Common myeloid progenitor, CD34-positive (primary cell): ENCODE data around the gene FAM118B.
A peak's percentile ranks its signal among the peaks of the same experiment; 100 is the strongest.

Experiments
- CTCF ChIA-PET: fragments of 350-600 bp; sonication (Branson Sonifier 250); formaldehyde crosslinking; loops from one replicate; lab custom pipeline; 2021; ENCODE audit warnings: antibody characterized with exemption; lab: Charles Lee
- POLR2A ChIA-PET: fragments of 350-600 bp; sonication (Branson Sonifier 250); formaldehyde crosslinking; loops from one replicate; lab custom pipeline; 2021; ENCODE audit warnings: antibody characterized with exemption; lab: Charles Lee
- DNase-seq, 3 donors: peaks; one replicate each; pipeline versions ENCODE4 v3.0.0 to v3.0.0-alpha.2; 2013
- H3K27ac ChIP-seq, 2 experiments: 1 replicate in 1 of 2; 2 replicates in 1 of 2; pipeline ENCODE4 v1.7.0; 2013; ENCODE audit warnings: inconsistent platforms in 2 of 2, low read length in 2 of 2, mild to moderate bottlenecking in 2 of 2, low read depth in 1 of 2, moderate library complexity in 1 of 2; ENCODE audit not compliant: severe bottlenecking in 2 of 2, insufficient read depth in 1 of 2, poor library complexity in 1 of 2
- H3K27me3 ChIP-seq, 5 experiments: replicated peaks in 2 of 5; 1 replicate in 3 of 5; 2 replicates in 2 of 5; pipeline versions ENCODE4 v1.6.1 to v1.7.0; 2013; ENCODE audit warnings: low read length in 4 of 5, mild to moderate bottlenecking in 2 of 5, moderate library complexity in 2 of 5, inconsistent platforms in 1 of 5; ENCODE audit not compliant: insufficient read depth in 5 of 5, control insufficient read depth in 4 of 5
- H3K36me3 ChIP-seq, 4 experiments: 1 replicate in 2 of 4; 2 replicates in 2 of 4; pipeline versions ENCODE4 v1.6.1 to v1.7.0; 2013; ENCODE audit warnings: low read length in 3 of 4, control low read depth in 1 of 4, mild to moderate bottlenecking in 1 of 4; ENCODE audit not compliant: control insufficient read depth in 4 of 4, insufficient read depth in 4 of 4
- H3K4me1 ChIP-seq, 4 experiments: 1 replicate in 3 of 4; 2 replicates in 1 of 4; pipeline versions ENCODE4 v1.6.1 to v1.7.1; 2013; ENCODE audit warnings: low read length in 3 of 4, mild to moderate bottlenecking in 3 of 4, control low read depth in 1 of 4, inconsistent platforms in 1 of 4, moderate library complexity in 1 of 4; ENCODE audit not compliant: control insufficient read depth in 4 of 4, insufficient read depth in 4 of 4; ENCODE audit errors: control extremely low read depth in 1 of 4
- H3K4me3 ChIP-seq, 7 experiments: 1 replicate in 4 of 7; 2 replicates in 3 of 7; pipeline versions ENCODE4 v1.5.1 to v1.7.0; 2013; ENCODE audit warnings: mild to moderate bottlenecking in 7 of 7, low read length in 6 of 7, moderate library complexity in 6 of 7, inconsistent platforms in 2 of 7, low read depth in 2 of 7, control low read depth in 1 of 7; ENCODE audit not compliant: insufficient read depth in 4 of 7, control insufficient read depth in 1 of 7; ENCODE audit errors: extremely low read depth in 1 of 7
- H3K9me3 ChIP-seq, 5 experiments: 1 replicate in 4 of 5; 2 replicates in 1 of 5; pipeline versions ENCODE4 v1.6.1 to v1.7.1; 2013; ENCODE audit warnings: low read length in 4 of 5, mild to moderate bottlenecking in 2 of 5, inconsistent platforms in 1 of 5, low read depth in 1 of 5, moderate library complexity in 1 of 5; ENCODE audit not compliant: control insufficient read depth in 4 of 5, insufficient read depth in 2 of 5; ENCODE audit errors: control extremely low read depth in 1 of 5
- WGBS: methylation state at CpG from one replicate; pipeline ENCODE4 v1.1.5; 2013; ENCODE audit not compliant: insufficient coverage; 5-methylcytosine and 5-hydroxymethylcytosine counted together

Gene FAM118B

GRCh38 chr11:126193038-126193478, 18.5 kb upstream of the FAM118B start:
- no peak for DNase-seq
- H3K27me3 ChIP-seq, result no peaks in the 10 kb centered on the region
- no peaks in the 10 kb centered on the region for H3K4me1 ChIP-seq
- H3K36me3 ChIP-seq, result peaks cover 14 to 70% (median 58%) of the 10 kb centered on the region in 4 experiments
- peaks cover 0 to 23% (median 12%) of the 10 kb centered on the region in 5 experiments for H3K9me3 ChIP-seq
- ChIA-PET CTCF (interaction anchor here (0.6 to 8.3 kb wide), 19 partner anchors 10 to 280 kb away, joined by 3 to 84 read pairs (median 4); no protein-coding TSS in a partner anchor), POLR2A (no interaction called here)
- H3K27ac ChIP-seq, result no peak overlapping the region
- no peak overlapping the region for H3K4me3 ChIP-seq
- WGBS, result 92% methylated on average over 16 of the region's 16 CpGs

DNA sequence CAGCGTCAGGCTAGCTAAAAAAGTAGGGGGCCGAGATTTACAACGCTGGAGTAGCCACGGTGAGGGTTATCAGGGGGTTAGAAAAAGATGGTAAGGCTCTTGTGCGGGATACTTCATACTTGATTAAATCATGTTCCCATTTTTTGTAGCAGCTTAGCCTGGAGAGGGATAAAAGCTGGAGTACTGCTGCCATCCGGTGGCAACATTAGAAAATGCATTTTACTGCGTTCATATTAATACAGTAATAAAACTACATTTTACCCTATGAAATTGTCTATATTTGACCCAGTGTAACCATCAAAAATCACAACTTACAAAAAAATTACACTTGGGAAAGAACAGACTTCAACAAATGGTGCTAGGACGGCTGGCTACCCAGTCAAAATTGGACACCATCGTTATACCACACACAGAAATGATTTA, 17.4 kb upstream of the FAM118B start:
- WGBS, result 57% methylated on average over 1 of the region's 9 CpGs
- H3K36me3 ChIP-seq, result peaks cover 14 to 77% (median 66%) of the 10 kb centered on the region in 4 experiments
- H3K4me3 ChIP-seq, result no peak overlapping the region
- peak; percentile 37 to 68 (median 55) for DNase-seq
- H3K27me3 ChIP-seq, result no peaks in the 10 kb centered on the region
- no peak overlapping the region for H3K27ac ChIP-seq
- H3K4me1 ChIP-seq, result no peaks in the 10 kb centered on the region
- ChIA-PET CTCF (interaction anchor here (0.8 to 8.3 kb wide), 17 partner anchors 9 to 298 kb away, joined by 3 to 84 read pairs (median 4); no protein-coding TSS in a partner anchor), POLR2A (no interaction called here)
- H3K9me3 ChIP-seq, result peaks cover 0 to 28% (median 16%) of the 10 kb centered on the region in 5 experiments

DNA sequence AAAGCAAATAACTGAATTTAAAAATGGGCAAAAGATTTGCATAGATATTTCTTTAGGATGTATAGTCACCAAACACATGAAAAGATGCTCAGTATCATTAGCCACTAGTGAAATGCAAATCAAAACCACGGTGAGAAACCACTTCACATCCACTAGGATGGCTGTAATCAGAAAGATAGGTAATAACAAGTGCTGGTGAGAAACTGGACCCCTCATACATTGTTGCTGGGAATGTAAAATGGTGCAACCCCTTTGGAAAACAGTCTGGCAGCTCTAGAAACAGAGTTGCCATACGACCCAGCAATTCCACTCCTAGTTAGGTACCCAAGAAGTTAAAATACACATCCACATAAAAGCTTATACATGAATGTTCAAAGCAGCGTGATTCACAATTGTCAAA, 16.5 kb upstream of the FAM118B start:
- WGBS, result 100% methylated on average over 1 of the region's 3 CpGs
- DNase-seq, result no peak
- Histone ChIP-seq H3K4me3 (no peak overlapping the region), H3K36me3 (peaks cover 16 to 82% (median 67%) of the 10 kb centered on the region in 4 experiments), H3K9me3 (peaks cover 0 to 28% (median 16%) of the 10 kb centered on the region in 5 experiments), H3K27ac (no peak overlapping the region), H3K4me1 (no peaks in the 10 kb centered on the region), H3K27me3 (no peaks in the 10 kb centered on the region)
- ChIA-PET POLR2A (interaction anchor here (0.7 kb wide), 1 partner anchor 9 kb away, joined by 3 read pairs; no protein-coding TSS in a partner anchor), CTCF (interaction anchor here (1.2 kb wide), 2 partner anchors 252 to 272 kb away, joined by 5 read pairs; no protein-coding TSS in a partner anchor)

DNA sequence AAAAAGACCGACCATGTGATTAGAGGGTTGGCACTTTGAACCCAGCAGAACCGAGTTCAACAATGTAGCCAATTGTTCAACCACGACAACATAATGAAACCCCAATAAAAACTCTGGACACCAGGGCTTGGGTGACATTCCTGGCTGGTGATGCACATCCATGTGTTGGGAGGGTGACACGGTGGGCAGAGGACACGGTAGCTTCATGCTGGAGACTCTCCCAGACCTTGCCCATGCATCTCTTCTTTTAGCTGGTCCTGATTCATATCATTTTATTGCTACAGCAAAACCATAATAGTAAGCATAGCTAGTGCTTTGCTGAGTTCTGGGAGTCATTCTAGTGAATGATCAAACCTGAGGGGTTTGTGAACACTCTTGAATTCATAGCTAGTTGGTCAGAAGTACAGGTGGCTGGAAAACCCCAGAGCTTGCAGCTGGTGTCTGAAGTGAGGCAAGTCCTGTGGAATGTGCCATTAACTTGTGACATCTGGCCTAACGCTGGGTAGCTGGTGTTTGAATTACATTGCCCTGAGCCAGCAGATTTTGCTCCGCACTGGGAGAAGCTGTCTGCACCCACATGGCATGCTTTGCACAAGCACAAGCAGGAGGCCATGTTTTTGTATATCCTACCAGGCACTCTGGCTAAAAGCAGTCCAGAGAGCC, 14.2 kb upstream of the FAM118B start:
- ChIA-PET POLR2A (no interaction called here), CTCF (interaction anchor here (1.3 to 1.7 kb wide), 3 partner anchors 8 to 255 kb away, joined by 3 to 5 read pairs (median 4); no protein-coding TSS in a partner anchor)
- 97% methylated on average over 4 of the region's 7 CpGs for WGBS
- Histone ChIP-seq H3K27ac (no peak overlapping the region), H3K4me3 (no peak overlapping the region), H3K27me3 (no peaks in the 10 kb centered on the region), H3K36me3 (peaks cover 19 to 81% (median 61%) of the 10 kb centered on the region in 4 experiments), H3K9me3 (peaks cover 0 to 28% (median 16%) of the 10 kb centered on the region in 5 experiments), H3K4me1 (no peaks in the 10 kb centered on the region)
- no peak for DNase-seq

GRCh38 chr11:126198648-126199047, 12.9 kb upstream of the FAM118B start:
- Histone ChIP-seq H3K27me3 (no peaks in the 10 kb centered on the region), H3K4me3 (no peak overlapping the region), H3K27ac (no peak overlapping the region), H3K4me1 (no peaks in the 10 kb centered on the region), H3K9me3 (peaks cover 0 to 28% (median 16%) of the 10 kb centered on the region in 5 experiments), H3K36me3 (peaks cover 20 to 84% (median 61%) of the 10 kb centered on the region in 4 experiments)
- CTCF ChIA-PET, result interaction anchor here (1.3 to 1.7 kb wide), 3 partner anchors 9 to 256 kb away, joined by 3 to 5 read pairs (median 4); no protein-coding TSS in a partner anchor
- 98% methylated on average over 4 of the region's 5 CpGs for WGBS
- POLR2A ChIA-PET, result no interaction called here
- DNase-seq, result no peak

GRCh38 chr11:126202646-126203359, 8.8 kb upstream of the FAM118B start:
- no peak for DNase-seq
- 86% methylated on average over 8 of the region's 8 CpGs for WGBS
- CTCF ChIA-PET, result interaction anchor here (3.0 kb wide), 1 partner anchor 10 kb away, joined by 11 read pairs; no protein-coding TSS in a partner anchor
- no peaks in the 10 kb centered on the region for H3K27me3 ChIP-seq
- H3K4me3 ChIP-seq, result no peak overlapping the region
- POLR2A ChIA-PET, result no interaction called here
- no peaks in the 10 kb centered on the region for H3K4me1 ChIP-seq
- H3K27ac ChIP-seq, result no peak overlapping the region
- H3K36me3 ChIP-seq, result peaks cover 22 to 88% (median 67%) of the 10 kb centered on the region in 4 experiments
- H3K9me3 ChIP-seq, result peaks cover 0 to 8% (median 3%) of the 10 kb centered on the region in 5 experiments
